ENCODE data around the gene NDUFS6.
"Not testable (repeated sequence)": the region's sequence is repeated elsewhere in the genome, so short reads cannot be mapped to it uniquely, and the experiment has no call there.

DNA sequence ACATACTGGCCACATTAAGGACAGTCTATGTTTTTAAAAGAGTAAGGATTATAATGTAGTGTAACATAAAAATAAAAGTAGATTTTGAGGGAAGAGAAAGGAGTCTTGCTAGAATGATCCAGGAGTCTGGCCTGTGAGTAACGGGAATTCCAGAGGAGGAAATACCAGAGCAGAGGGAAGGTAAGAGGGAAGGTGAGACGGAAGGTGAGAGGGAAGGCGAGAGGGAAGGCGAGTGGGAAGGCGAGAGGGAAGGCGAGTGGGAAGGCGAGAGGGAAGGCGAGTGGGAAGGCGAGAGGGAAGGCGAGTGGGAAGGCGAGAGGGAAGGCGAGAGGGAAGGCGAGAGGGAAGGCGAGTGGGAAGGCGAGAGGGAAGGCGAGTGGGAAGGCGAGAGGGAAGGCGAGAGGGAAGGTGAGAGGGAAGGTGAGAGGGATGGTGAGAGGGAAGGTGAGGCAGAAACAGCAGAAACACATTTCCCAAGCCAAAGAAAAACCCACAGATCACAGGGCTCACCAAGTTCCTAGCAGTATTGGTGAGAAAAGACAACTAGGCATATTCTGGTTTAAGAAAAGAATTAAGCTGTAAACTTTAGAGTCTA lies 15.4 kb downstream of the NDUFS6 start:
- TF ChIP-seq CTCF (IDR thresholded peaks at IDR 0.05 in 8 of 11, conservative IDR thresholded peaks at IDR 0.05 in 3 of 11); POLR2A (IDR thresholded peaks at IDR 0.05); POLR2AphosphoS5 (IDR thresholded peaks at IDR 0.05): not testable (repeated sequence)
